Vagina (tissue), 2 donors: Measurements from ENCODE around the gene INTS11.

Experiments used
- POLR2A ChIP-seq, 2 donors: fragments of 450-650 bp; IDR thresholded peaks; one replicate each; pipeline ENCODE4 v1.6.1; 2017; ENCODE audit warnings: antibody characterized with exemption in 2 of 2, mild to moderate bottlenecking in 2 of 2, moderate library complexity in 2 of 2
- POLR2AphosphoS5 ChIP-seq, 2 donors: sonication (generic); formaldehyde crosslinking; IDR thresholded peaks; one replicate each; pipeline ENCODE4 v1.9.0; 2017; ENCODE audit warnings: antibody characterized with exemption in 2 of 2, mild to moderate bottlenecking in 2 of 2, low read depth in 1 of 2; ENCODE audit not compliant: insufficient read depth in 1 of 2
- TF ChIP-seq, protein P1 (sequence below), 3 experiments: fragments of 450-650 bp in 2 of 3; fragments of 200-600 bp in 1 of 3; sonication (generic) in 1 of 3; IDR thresholded peaks; one replicate each; pipeline ENCODE4 v1.5.1; 2017 to 2019; ENCODE audit warnings: antibody characterized with exemption in 3 of 3, mild to moderate bottlenecking in 2 of 3, moderate library complexity in 2 of 3

GRCh38 chr1:1286313-1287261 is 37.9 kb downstream of the INTS11 start:
- TF ChIP-seq, protein P1, sequence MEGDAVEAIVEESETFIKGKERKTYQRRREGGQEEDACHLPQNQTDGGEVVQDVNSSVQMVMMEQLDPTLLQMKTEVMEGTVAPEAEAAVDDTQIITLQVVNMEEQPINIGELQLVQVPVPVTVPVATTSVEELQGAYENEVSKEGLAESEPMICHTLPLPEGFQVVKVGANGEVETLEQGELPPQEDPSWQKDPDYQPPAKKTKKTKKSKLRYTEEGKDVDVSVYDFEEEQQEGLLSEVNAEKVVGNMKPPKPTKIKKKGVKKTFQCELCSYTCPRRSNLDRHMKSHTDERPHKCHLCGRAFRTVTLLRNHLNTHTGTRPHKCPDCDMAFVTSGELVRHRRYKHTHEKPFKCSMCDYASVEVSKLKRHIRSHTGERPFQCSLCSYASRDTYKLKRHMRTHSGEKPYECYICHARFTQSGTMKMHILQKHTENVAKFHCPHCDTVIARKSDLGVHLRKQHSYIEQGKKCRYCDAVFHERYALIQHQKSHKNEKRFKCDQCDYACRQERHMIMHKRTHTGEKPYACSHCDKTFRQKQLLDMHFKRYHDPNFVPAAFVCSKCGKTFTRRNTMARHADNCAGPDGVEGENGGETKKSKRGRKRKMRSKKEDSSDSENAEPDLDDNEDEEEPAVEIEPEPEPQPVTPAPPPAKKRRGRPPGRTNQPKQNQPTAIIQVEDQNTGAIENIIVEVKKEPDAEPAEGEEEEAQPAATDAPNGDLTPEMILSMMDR (IDR thresholded peaks at IDR 0.05): no peak
- TF ChIP-seq POLR2A (IDR thresholded peaks at IDR 0.05) (no peak), POLR2AphosphoS5 (IDR thresholded peaks at IDR 0.05; ENCODE audit: insufficient read depth in 1 of 2, low read depth in 1 of 2) (no peak)
